Breast epithelium (tissue), 4 donors: ENCODE results near the gene HNRNPF. TPM values are rescaled to one million over a fixed set of nuclear protein-coding genes. Genes with fewer than 3 reads are reported as not detected.
A peak's percentile ranks its signal among the peaks of the same experiment; 100 is the strongest.

ENCODE experiments used
- DNase-seq, 2 donors: peaks; one replicate each; pipeline ENCODE4 v3.0.0-alpha.2; 2019; ENCODE audit warnings: low spot score in 2 of 2
- H3K27ac ChIP-seq, 2 donors: fragments of 200-600 bp; sonication (generic) in 1 of 2; one replicate each; pipeline ENCODE4 v1.5.1; 2016 to 2019; ENCODE audit warnings: mild to moderate bottlenecking in 1 of 2
- H3K27me3 ChIP-seq, 2 donors: fragments of 200-600 bp; sonication (generic) in 1 of 2; one replicate each; pipeline versions ENCODE4 v1.5.1 to v1.6.0; 2017 to 2019; ENCODE audit warnings: control low read depth in 1 of 2, mild to moderate bottlenecking in 1 of 2
- H3K36me3 ChIP-seq: fragments of 200-600 bp; one replicate; pipeline ENCODE4 v1.5.1; 2019
- H3K4me1 ChIP-seq, 2 donors: fragments of 200-600 bp; sonication (generic); one replicate each; pipeline ENCODE4 v1.5.1; 2016 to 2019; ENCODE audit warnings: control low read depth in 1 of 2
- H3K4me3 ChIP-seq, 3 donors: fragments of 200-600 bp; sonication (generic); 1 replicate in 2 of 3; 2 replicates in 1 of 3; pipeline ENCODE4 v1.5.1; 2016 to 2019; ENCODE audit warnings: mild to moderate bottlenecking in 3 of 3, moderate library complexity in 2 of 3
- H3K9me3 ChIP-seq, 2 donors: fragments of 200-600 bp; sonication (generic) in 1 of 2; one replicate each; pipeline ENCODE4 v1.5.1; 2016 to 2019; ENCODE audit warnings: control low read depth in 1 of 2
- POLR2A ChIP-seq: fragments of 450-650 bp; IDR thresholded peaks from one replicate; pipeline ENCODE4 v1.6.1; 2016; ENCODE audit warnings: antibody characterized with exemption, mild to moderate bottlenecking, moderate library complexity
- POLR2AphosphoS5 ChIP-seq, 3 donors: sonication (generic); formaldehyde crosslinking; IDR thresholded peaks; one replicate each; pipeline ENCODE4 v1.6.1; 2017; ENCODE audit warnings: antibody characterized with exemption in 3 of 3
- intact Hi-C: fragments of 100-400 bp; cut with DNase I; formaldehyde crosslinking; loops from one replicate; pipeline ENCODE4 v1.15.1; 2023; ENCODE audit warnings: low total_unique reads
- total RNA-seq, 3 donors: library from RNA; depleted of rRNA; stranded (reverse); fragments of >200 nt; gene quantifications; one replicate each; pipeline ENCODE4 v1.1.0, GENCODE V29; 2016
- TF ChIP-seq, protein P1 (sequence below), 3 donors: fragments of 450-650 bp; IDR thresholded peaks; one replicate each; pipeline ENCODE4 v1.5.1; 2016 to 2017; ENCODE audit warnings: antibody characterized with exemption in 3 of 3, mild to moderate bottlenecking in 3 of 3, moderate library complexity in 3 of 3

The HNRNPF gene
- total RNA-seq, 3 donors from 2014 or later: 175 to 213 (median 207) TPM

DNA sequence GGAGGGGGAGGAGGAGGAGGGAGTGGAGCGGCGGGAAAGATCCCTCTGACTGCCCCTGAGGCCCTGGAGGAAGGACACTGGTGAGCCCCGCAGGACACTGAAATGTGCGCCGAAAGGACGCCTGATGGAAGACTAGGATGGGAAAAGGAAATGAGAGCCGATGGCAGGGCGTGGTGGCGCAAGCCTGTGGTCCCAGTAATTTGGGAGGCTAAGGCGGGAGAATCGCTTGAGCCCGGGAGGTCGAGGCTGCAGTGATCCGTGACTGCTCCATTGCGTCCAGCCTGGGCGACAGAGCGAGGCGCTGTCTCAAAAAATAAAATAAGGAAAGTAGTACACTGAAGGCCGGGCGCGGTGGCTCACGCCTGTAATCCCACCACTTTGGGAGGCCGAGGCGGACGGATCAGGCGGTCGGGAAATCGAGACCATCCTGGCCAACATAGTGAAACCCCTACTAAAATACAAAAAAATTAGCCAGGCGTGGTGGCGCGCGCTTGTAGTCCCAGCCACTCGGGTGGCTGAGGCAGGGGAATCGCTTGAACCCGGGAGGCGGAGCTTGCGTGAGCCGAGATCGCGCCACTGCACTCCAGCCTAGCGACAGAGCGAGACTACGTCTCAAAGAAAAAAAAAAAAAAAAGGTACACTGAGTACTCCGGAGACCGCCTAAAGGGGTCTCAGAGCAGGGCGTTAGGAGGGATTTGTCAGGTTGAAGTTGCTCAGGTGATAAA lies 561 bp upstream of the HNRNPF start:
- peak overlapping the region; percentile 71 to 92 (median 82) for H3K4me3 ChIP-seq
- TF ChIP-seq POLR2A (no peak), POLR2AphosphoS5 (IDR thresholded peaks at IDR 0.05) (no peak)
- TF ChIP-seq, protein P1, sequence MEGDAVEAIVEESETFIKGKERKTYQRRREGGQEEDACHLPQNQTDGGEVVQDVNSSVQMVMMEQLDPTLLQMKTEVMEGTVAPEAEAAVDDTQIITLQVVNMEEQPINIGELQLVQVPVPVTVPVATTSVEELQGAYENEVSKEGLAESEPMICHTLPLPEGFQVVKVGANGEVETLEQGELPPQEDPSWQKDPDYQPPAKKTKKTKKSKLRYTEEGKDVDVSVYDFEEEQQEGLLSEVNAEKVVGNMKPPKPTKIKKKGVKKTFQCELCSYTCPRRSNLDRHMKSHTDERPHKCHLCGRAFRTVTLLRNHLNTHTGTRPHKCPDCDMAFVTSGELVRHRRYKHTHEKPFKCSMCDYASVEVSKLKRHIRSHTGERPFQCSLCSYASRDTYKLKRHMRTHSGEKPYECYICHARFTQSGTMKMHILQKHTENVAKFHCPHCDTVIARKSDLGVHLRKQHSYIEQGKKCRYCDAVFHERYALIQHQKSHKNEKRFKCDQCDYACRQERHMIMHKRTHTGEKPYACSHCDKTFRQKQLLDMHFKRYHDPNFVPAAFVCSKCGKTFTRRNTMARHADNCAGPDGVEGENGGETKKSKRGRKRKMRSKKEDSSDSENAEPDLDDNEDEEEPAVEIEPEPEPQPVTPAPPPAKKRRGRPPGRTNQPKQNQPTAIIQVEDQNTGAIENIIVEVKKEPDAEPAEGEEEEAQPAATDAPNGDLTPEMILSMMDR (IDR thresholded peaks at IDR 0.05): no peak
- peak overlapping the region; percentile 99 to 100 for H3K27ac ChIP-seq
- no peak for DNase-seq
- no peaks in the 10 kb centered on the region for H3K36me3 ChIP-seq
- H3K27me3 ChIP-seq: no peaks in the 10 kb centered on the region
- peaks cover 0 to 8% of the 10 kb centered on the region in 2 donors for H3K4me1 ChIP-seq
- intact Hi-C loops: no loop called here
- H3K9me3 ChIP-seq: no peaks in the 10 kb centered on the region

DNA sequence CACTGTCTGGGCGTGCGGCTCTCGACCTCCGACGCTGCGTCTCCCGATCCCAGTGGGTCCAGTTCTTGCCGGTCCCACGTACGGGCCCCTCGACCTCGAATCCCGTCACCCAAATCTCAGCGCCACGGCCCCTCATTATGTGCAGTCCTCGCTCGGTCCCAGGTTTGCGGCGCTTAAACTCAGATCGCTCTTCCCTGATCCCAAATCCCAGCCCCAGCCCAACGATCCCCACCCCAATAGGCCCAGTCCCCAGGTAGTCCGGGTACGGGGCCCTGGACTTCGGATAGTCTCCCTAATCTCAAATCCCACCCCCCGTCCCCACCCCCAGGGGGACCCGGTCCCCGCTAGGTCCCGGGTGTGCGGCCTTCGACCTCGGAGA lies 666 bp downstream of the HNRNPF start:
- no peak for DNase-seq
- Histone ChIP-seq H3K4me1 (peaks cover 0 to 8% of the 10 kb centered on the region in 2 donors), H3K9me3 (no peaks in the 10 kb centered on the region), H3K27ac (peak overlapping the region; percentile 99 to 100), H3K4me3 (peak overlapping the region; percentile 71 to 92 (median 82)), H3K36me3 (no peaks in the 10 kb centered on the region), H3K27me3 (no peaks in the 10 kb centered on the region)
- intact Hi-C loops: no loop called here
- TF ChIP-seq POLR2AphosphoS5 (IDR thresholded peaks at IDR 0.05): no peak
- TF ChIP-seq, protein P1 (IDR thresholded peaks at IDR 0.05): no peak

DNA sequence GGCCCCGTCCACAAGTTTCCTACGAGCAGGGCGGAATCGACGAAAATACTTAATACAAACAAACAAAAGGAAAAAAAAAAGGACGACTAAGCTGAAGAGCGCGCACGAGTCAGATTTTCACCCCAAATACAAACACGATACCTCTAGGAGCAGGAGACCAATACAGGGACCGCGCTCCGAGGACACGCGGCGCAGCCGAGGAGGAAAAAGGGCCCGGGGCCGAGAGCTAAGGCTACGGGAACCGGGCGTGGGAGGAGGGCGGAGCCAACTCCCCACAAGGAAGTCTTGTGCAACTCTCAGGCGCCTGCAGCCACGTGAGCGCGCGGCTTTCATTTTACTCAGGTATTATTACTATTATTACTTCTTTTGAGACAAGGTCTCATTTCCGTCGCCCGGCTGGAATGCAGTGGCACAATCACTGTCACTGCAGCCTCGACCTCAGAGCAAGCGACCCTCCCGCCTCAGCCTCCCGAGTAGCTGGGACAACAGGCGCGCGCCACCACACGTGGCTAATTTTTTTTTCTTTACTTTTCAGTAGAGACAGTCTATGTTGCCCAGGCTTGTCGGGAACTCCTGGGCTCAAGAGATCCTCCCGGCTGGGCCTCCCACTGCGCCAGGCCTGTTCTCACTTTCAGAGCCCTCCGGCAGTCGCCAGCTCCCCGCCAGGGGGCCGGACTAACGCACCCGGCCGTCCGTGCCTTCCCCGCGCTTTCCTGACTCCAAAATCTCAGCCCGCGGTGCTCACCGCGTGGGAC lies 1.2 kb downstream of the HNRNPF start:
- intact Hi-C loops: no loop called here
- TF ChIP-seq, protein P1 (IDR thresholded peaks at IDR 0.05): peak; percentile 23 to 46 (median 25)
- TF ChIP-seq POLR2A (peak; percentile 62), POLR2AphosphoS5 (IDR thresholded peaks at IDR 0.05) (peak; percentile 86 to 96 (median 95))
- no peaks in the 10 kb centered on the region for H3K9me3 ChIP-seq

DNA sequence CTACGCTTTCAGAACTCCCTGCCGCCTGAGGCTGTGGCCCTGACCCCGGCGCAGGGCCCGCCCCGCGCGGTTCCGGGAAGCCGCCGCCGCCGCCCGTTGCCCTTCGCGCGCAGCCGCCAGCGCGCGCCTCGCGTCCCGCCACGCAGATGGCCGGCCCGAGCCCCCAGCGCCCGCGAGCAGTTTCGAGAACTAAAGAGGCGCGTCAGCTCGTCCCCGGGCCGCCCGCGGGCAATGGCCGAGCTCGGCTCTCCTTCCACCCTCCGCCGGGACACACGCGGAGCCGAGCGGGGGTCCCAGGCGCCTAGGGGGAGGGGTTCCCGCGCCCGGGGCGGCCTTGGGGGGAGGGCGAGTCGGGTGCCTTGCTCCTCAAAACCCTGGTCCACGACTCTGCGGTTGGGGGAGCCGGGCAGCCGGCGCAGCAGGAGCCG lies 1.8 kb downstream of the HNRNPF start:
- DNase-seq: peak in 1 of 2 donors; percentile 61
- intact Hi-C loops: no loop called here
- H3K27ac ChIP-seq: peak overlapping the region; percentile 99 to 100
- H3K4me3 ChIP-seq: peak overlapping the region; percentile 71 to 92 (median 82)
- no peaks in the 10 kb centered on the region for H3K27me3 ChIP-seq
- no peaks in the 10 kb centered on the region for H3K36me3 ChIP-seq
- TF ChIP-seq POLR2AphosphoS5 (IDR thresholded peaks at IDR 0.05) (no peak), POLR2A (no peak)
- TF ChIP-seq, protein P1 (IDR thresholded peaks at IDR 0.05): no peak
- peaks cover 0 to 8% of the 10 kb centered on the region in 2 donors for H3K4me1 ChIP-seq
- H3K9me3 ChIP-seq: no peaks in the 10 kb centered on the region

More for the DNA sequence above, 1.2 kb downstream of the HNRNPF start:
- peak overlapping the region; percentile 71 to 92 (median 82) for H3K4me3 ChIP-seq
- H3K4me1 ChIP-seq: peaks cover 0 to 8% of the 10 kb centered on the region in 2 donors
- peak overlapping the region; percentile 99 to 100 for H3K27ac ChIP-seq
- no peaks in the 10 kb centered on the region for H3K27me3 ChIP-seq
- no peaks in the 10 kb centered on the region for H3K36me3 ChIP-seq
- peak; percentile 91 to 93 for DNase-seq

DNA sequence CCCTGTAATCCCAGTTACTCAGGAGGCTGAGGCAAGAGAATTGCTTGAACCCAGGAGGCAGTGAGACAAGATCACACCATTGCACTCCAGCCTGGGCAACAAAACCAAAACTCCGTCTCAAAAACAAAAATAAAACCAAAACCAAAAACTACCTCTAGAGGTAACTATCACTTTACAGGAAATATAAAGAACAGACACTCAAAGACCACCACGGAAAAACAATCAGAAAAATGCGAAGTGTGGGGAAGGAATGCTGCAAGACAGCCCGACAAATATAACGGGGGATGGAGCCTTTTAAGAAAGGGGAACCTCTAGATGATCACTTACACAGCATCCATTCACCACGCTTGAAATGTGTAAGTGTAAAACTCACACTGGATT lies 4.3 kb downstream of the HNRNPF start:
- H3K27ac ChIP-seq: no peak overlapping the region
- no peak for DNase-seq
- H3K4me1 ChIP-seq: peaks cover 0 to 8% of the 10 kb centered on the region in 2 donors
- no peaks in the 10 kb centered on the region for H3K9me3 ChIP-seq
- peak overlapping the region in 1 of 3 donors; percentile 30 for H3K4me3 ChIP-seq
- no peaks in the 10 kb centered on the region for H3K27me3 ChIP-seq
- intact Hi-C loops: no loop called here
- no peaks in the 10 kb centered on the region for H3K36me3 ChIP-seq
- TF ChIP-seq, protein P1 (IDR thresholded peaks at IDR 0.05): no peak
- TF ChIP-seq POLR2A (no peak), POLR2AphosphoS5 (IDR thresholded peaks at IDR 0.05) (no peak)
